Sigmoid colon (tissue), 7 donors: Measurements from ENCODE around the gene DBNDD1. TPM values are rescaled to one million over a fixed set of nuclear protein-coding genes. Genes with fewer than 3 reads are reported as not detected.

Experiments used
- DNase-seq: peaks from one replicate; pipeline ENCODE4 v3.0.0-alpha.2; 2019
- H3K27ac ChIP-seq, 4 donors: fragments of 200-600 bp; sonication (generic); one replicate each; pipeline ENCODE4 v1.5.1; 2016 to 2019; ENCODE audit warnings: mild to moderate bottlenecking in 1 of 4
- H3K27me3 ChIP-seq, 3 donors: fragments of 200-600 bp; sonication (generic); one replicate each; pipeline ENCODE4 v1.5.1; 2019; ENCODE audit warnings: mild to moderate bottlenecking in 1 of 3
- H3K36me3 ChIP-seq, 4 donors: fragments of 200-600 bp; sonication (generic); one replicate each; pipeline ENCODE4 v1.5.1; 2016 to 2019
- H3K4me1 ChIP-seq, 4 donors: fragments of 200-600 bp; sonication (generic); one replicate each; pipeline ENCODE4 v1.5.1; 2017 to 2019
- H3K4me3 ChIP-seq, 4 donors: fragments of 200-600 bp; sonication (generic); one replicate each; pipeline ENCODE4 v1.5.1; 2017 to 2019; ENCODE audit warnings: mild to moderate bottlenecking in 2 of 4, moderate library complexity in 1 of 4
- H3K9me3 ChIP-seq, 4 donors: fragments of 200-600 bp in 3 of 4; sonication (generic) in 3 of 4; one replicate each; pipeline versions ENCODE4 v1.5.1 to v1.6.1; 2013 to 2019
- EP300 ChIP-seq, 4 donors: sonication (generic); formaldehyde crosslinking; IDR thresholded peaks; one replicate each; pipeline ENCODE4 v1.6.1; 2017; ENCODE audit warnings: antibody characterized with exemption in 4 of 4
- POLR2A ChIP-seq, 2 donors: fragments of 450-650 bp; IDR thresholded peaks; one replicate each; pipeline ENCODE4 v1.6.1; 2016; ENCODE audit warnings: antibody characterized with exemption in 2 of 2, mild to moderate bottlenecking in 2 of 2, moderate library complexity in 2 of 2
- POLR2AphosphoS5 ChIP-seq, 4 donors: sonication (generic); formaldehyde crosslinking; IDR thresholded peaks; one replicate each; pipeline ENCODE4 v1.6.1; 2017; ENCODE audit warnings: antibody characterized with exemption in 4 of 4
- WGBS, 2 donors: extraction: QIAGEN DNeasy Blood & Tissue Kit; methylation state at CpG; one replicate each; pipeline ENCODE4 v1.1.7; 2013; 5-methylcytosine and 5-hydroxymethylcytosine counted together
- intact Hi-C: fragments of 100-400 bp; cut with DNase I; formaldehyde crosslinking; loops from one replicate; pipeline ENCODE4 v1.15.1; 2023
- polyA plus RNA-seq, 3 donors: library from polyadenylated mRNA; stranded (reverse); fragments of 200-250 nt; gene quantifications; one replicate each; pipeline ENCODE4 v1.2.3, GENCODE V29; 2013
- total RNA-seq, 4 donors: library from RNA; depleted of rRNA; stranded (reverse); fragments of >200 nt; gene quantifications; one replicate each; pipeline ENCODE4 v1.1.0, GENCODE V29; 2016
- TF ChIP-seq, protein P1 (sequence below), 4 experiments: fragments of 450-650 bp in 3 of 4; fragments of 200-600 bp in 1 of 4; IDR thresholded peaks; one replicate each; pipeline ENCODE4 v1.5.1; 2016 to 2019; ENCODE audit warnings: antibody characterized with exemption in 4 of 4, mild to moderate bottlenecking in 3 of 4, moderate library complexity in 2 of 4
- donor health status: healthy with polysubstance abuse.
- donor health status: Bipolar disorder and iron deficiency.
- donor health status: healthy.

DBNDD1 gene
- total and polyA plus RNA-seq, 7 donors = 1.4 to 5.0 (median 3.3) TPM; not detected in 1

DNA sequence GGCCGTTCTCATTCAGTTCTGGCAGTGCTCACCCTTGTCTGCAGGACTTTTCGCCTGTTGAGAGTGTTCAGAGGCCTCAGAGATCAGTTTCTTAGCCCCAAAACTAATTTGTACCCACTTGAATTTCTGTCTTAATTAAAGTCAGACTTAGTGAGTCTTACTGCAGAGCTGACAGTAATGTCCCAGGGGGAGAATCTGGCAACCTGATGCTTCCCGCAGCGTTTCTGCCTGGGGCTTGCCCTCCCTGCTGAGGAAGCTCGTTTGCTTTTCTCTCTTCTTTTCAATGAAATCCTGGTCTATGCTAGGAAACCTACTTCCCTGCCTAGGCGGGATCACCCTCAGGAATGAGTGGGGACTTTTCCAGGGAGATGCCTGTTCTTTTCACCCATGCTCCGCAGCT is 25.3 kb downstream of the DBNDD1 start:
- Histone ChIP-seq H3K9me3 (no peaks in the 10 kb centered on the region), H3K36me3 (peaks cover 5 to 65% (median 15%) of the 10 kb centered on the region in 4 donors), H3K4me1 (peaks cover 0 to 6% (median 0%) of the 10 kb centered on the region in 4 donors), H3K27me3 (no peaks in the 10 kb centered on the region), H3K4me3 (no peak overlapping the region), H3K27ac (peak overlapping the region; percentile 74 to 82 (median 82))
- 93 to 94% methylated on average over 7 of the region's 7 CpGs for WGBS, 2 donors
- intact Hi-C loops = no loop called here
- DNase-seq = no peak
- TF ChIP-seq, protein P1, sequence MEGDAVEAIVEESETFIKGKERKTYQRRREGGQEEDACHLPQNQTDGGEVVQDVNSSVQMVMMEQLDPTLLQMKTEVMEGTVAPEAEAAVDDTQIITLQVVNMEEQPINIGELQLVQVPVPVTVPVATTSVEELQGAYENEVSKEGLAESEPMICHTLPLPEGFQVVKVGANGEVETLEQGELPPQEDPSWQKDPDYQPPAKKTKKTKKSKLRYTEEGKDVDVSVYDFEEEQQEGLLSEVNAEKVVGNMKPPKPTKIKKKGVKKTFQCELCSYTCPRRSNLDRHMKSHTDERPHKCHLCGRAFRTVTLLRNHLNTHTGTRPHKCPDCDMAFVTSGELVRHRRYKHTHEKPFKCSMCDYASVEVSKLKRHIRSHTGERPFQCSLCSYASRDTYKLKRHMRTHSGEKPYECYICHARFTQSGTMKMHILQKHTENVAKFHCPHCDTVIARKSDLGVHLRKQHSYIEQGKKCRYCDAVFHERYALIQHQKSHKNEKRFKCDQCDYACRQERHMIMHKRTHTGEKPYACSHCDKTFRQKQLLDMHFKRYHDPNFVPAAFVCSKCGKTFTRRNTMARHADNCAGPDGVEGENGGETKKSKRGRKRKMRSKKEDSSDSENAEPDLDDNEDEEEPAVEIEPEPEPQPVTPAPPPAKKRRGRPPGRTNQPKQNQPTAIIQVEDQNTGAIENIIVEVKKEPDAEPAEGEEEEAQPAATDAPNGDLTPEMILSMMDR (IDR thresholded peaks at IDR 0.05) = no peak
- TF ChIP-seq POLR2AphosphoS5 (IDR thresholded peaks at IDR 0.05) (no peak), EP300 (IDR thresholded peaks at IDR 0.05) (no peak), POLR2A (IDR thresholded peaks at IDR 0.05) (no peak)

DNA sequence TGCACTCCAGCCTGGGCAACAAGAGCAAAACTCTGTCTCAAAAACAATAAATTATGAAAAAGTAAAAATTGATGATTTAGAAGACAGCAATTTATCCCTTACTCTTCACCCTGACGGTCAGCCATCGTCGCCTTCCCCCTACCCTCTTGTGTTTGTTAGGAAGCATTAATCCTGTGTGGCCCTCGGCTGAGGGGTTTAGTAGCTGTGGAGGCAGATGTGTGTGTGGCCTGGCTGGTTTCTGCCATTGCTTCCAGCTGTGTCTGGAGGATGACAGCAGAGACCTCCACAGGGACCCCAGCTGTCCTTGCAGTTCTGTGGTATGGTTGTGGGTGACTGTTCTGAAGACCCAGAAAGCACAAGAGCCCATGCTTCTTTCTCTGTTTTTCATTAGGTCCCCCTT is 25.9 kb downstream of the DBNDD1 start:
- H3K36me3 ChIP-seq = peaks cover 5 to 70% (median 18%) of the 10 kb centered on the region in 4 donors
- H3K9me3 ChIP-seq = no peaks in the 10 kb centered on the region
- DNase-seq = no peak
- intact Hi-C loops = no loop called here
- no peak overlapping the region for H3K4me3 ChIP-seq
- H3K4me1 ChIP-seq = peaks cover 0 to 6% (median 0%) of the 10 kb centered on the region in 4 donors
- peak overlapping the region in 3 of 4 donors; percentile 74 to 82 (median 81) for H3K27ac ChIP-seq
- no peak for TF ChIP-seq POLR2A (IDR thresholded peaks at IDR 0.05)
- TF ChIP-seq, protein P1 (IDR thresholded peaks at IDR 0.05) = no peak
- no peaks in the 10 kb centered on the region for H3K27me3 ChIP-seq
- 94 to 98% methylated on average over 4 of the region's 4 CpGs for WGBS, 2 donors

DNA sequence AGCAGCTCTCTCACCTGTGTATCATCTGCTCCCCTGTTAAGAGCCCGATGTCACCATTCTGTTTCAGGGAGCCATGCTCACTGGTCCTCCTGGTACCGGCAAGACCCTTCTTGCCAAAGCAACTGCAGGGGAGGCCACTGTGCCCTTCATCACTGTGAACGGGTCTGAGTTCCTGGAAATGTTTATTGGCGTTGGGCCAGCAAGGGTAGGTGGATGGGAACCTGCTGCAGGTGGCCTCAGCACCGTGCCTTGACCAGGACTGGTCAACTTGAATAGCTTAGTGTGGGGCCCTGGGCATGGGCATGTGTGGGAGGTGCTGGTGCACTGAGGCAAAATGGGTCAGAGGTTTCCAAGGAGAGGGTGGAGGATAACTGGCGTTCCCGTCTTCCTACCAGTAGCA is 28.5 kb downstream of the DBNDD1 start:
- no peak overlapping the region for H3K4me3 ChIP-seq
- 87 to 91% methylated on average over 7 of the region's 7 CpGs for WGBS, 2 donors

DNA sequence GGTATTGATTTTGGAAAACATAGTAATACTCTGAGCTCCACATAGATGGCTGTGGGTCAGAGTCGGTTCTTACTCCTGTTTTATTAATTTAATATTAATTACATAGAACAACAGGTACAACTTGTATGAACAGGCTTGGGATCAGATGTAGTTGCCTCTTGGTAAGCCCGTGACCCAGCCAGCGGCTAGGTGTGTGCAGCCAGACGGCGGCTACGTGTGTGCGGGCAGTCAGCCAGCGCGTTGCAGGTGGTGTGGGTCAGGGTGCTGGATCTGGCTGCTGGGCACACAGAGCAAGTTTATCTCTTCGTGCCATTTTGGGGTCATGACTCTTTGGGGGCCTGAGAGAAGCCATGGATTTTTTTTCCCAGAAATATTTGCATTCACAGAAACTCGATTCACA is 30.3 kb downstream of the DBNDD1 start:
- Histone ChIP-seq H3K27me3 (no peaks in the 10 kb centered on the region), H3K27ac (no peak overlapping the region), H3K9me3 (no peaks in the 10 kb centered on the region), H3K36me3 (peaks cover 18 to 88% (median 39%) of the 10 kb centered on the region in 4 donors), H3K4me3 (no peak overlapping the region), H3K4me1 (peaks cover 0 to under 1% (median 0%) of the 10 kb centered on the region in 4 donors)
- intact Hi-C loops = no loop called here
- WGBS, 2 donors = 94 to 96% methylated on average over 11 of the region's 11 CpGs
- TF ChIP-seq POLR2A (IDR thresholded peaks at IDR 0.05) (no peak), EP300 (IDR thresholded peaks at IDR 0.05) (no peak), POLR2AphosphoS5 (IDR thresholded peaks at IDR 0.05) (no peak)
- TF ChIP-seq, protein P1 (IDR thresholded peaks at IDR 0.05) = no peak
- DNase-seq = no peak

More for the DNA sequence above, 28.5 kb downstream of the DBNDD1 start:
- TF ChIP-seq, protein P1 (IDR thresholded peaks at IDR 0.05) = no peak
- TF ChIP-seq POLR2A (IDR thresholded peaks at IDR 0.05) = no peak
- no peak for TF ChIP-seq POLR2AphosphoS5 (IDR thresholded peaks at IDR 0.05)
- TF ChIP-seq EP300 (IDR thresholded peaks at IDR 0.05) = no peak
- DNase-seq = no peak
- Histone ChIP-seq H3K27ac (no peak overlapping the region), H3K9me3 (no peaks in the 10 kb centered on the region), H3K27me3 (no peaks in the 10 kb centered on the region), H3K36me3 (peaks cover 8 to 84% (median 27%) of the 10 kb centered on the region in 4 donors), H3K4me1 (peaks cover 0 to 6% (median 0%) of the 10 kb centered on the region in 4 donors)
- intact Hi-C loops = no loop called here

DNA sequence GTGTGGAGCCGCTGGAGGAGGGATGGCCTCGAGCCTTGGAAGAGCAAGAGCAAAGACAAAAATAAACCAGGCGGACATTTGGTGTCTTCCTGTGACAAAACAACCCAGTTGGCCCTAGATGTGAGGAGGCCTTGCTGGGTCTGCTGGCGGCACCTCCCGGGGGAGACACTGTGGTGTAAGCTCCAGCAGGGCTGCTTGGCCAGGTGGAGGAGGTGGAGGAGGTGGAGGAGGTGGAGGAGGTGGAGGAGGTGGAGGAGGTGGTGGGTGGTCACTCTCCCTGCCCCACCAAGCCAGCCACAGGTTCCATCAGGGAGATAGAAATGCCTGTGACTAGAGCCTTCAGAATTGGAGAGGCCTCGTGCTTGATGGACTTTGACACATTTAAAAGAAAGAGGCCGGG is 32.1 kb downstream of the DBNDD1 start:
- H3K4me3 ChIP-seq = no peak overlapping the region
- DNase-seq = no peak
- H3K9me3 ChIP-seq = no peaks in the 10 kb centered on the region
- 91 to 95% methylated on average over 7 of the region's 7 CpGs for WGBS, 2 donors
- H3K27me3 ChIP-seq = no peaks in the 10 kb centered on the region
- no peak overlapping the region for H3K27ac ChIP-seq
- intact Hi-C loops = no loop called here
- TF ChIP-seq, protein P1 (IDR thresholded peaks at IDR 0.05) = no peak
- no peaks in the 10 kb centered on the region for H3K4me1 ChIP-seq
- H3K36me3 ChIP-seq = peaks cover 23 to 88% (median 53%) of the 10 kb centered on the region in 4 donors
